HG03558 (cell line): Measurements from ENCODE around the gene PIGBOS1.

Experiments
- ATAC-seq: cut with Tn5 transposase; IDR thresholded peaks from one replicate; pipeline ENCODE4 v1.9.1; 2021; ENCODE audit warnings: moderate number of reproducible peaks; ENCODE audit not compliant: unreplicated experiment; ENCODE audit errors: extremely low read depth

The PIGBOS1 gene, protein sequence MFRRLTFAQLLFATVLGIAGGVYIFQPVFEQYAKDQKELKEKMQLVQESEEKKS

DNA sequence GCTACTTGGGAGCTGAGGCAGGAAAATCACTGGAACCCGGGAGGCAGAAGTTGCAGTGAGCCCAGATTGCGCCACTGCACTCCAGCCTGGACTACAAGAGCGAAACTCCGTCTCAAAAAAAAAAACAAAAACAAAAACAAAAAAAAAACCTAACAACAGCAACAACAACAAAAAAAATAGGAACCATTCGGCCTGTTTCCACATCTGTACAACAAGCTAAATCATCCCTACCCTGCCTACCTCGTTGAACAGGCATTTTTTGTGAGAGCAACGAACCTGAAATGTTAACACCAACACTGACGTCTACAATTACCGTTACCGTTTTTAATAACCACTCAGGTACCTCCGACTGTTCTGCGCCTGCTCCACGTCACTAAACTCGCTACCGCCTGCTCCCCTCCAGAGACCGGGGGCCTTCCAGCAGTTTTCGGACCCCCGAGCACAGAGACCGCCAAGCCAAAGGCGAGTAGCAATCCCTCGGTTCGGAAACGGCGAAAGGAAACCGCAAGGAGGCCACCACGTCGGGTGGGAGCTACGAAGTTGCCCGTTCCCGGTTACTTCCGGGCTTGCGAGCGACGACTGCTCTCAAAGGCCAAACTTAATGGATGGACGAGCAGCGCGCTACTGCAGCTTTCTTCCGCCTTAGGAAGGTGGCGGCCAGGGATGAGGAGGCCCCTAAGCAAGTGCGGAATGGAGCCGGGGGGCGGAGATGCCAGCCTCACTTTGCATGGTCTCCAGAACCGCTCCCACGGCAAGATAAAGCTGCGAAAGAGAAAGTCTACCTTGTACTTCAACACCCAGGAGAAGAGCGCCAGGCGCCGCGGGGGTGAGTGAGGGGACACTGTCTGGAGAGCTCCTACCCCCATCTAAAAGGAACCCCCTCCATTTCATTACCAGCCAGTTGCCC lies at the start of gene PIGBOS1, which contains the start of gene PIGB:
PIGBOS1 (minus strand) TSS at position 536 of the 907 bp plus-strand sequence. CDS start 1,331 bp downstream, outside the sequence.
PIGB (plus strand) TSS at position 635 of the 907 bp plus-strand sequence; CDS start at position 664, 29 bp downstream.
- peak; percentile 77 for ATAC-seq

DNA sequence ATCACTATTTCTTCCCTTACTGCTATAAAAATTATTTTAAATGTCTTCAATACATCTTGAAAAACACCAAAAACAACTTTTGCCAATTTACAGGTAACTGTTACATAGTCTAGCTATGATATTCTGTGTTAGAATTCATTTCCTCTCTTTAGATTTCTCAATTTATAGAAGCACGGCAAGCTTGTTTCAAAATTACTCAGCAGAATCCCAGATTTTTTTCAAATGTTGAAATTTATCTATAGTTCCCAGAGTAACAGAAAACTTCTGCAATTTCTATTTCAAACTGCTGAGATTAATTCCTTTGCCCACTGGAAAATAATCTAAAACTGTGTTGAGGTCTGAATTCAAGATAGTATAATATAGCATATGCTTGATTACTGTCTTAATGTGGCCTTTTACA lies 48.1 kb upstream of the PIGBOS1 start:
- ATAC-seq, result no peak

DNA sequence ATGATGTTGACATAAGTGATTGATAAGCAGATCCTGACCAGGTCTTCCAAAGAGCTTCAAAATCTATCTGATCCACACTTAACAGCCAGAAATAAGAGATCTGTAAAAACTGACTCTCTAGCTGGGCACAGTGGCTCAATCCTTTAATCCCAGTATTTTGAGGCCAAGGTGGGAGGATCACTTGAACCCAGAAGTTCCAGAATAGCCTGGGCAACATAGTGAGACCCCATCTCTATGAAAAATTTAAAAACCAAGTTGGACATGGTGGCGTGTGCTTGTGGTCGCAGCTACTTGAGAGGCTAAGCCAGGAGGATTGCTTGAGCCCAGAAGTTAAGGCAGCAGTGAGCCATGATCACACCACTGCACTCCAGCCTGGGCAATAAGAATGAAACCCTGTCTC lies 43.7 kb upstream of the PIGBOS1 start:
- no peak for ATAC-seq

DNA sequence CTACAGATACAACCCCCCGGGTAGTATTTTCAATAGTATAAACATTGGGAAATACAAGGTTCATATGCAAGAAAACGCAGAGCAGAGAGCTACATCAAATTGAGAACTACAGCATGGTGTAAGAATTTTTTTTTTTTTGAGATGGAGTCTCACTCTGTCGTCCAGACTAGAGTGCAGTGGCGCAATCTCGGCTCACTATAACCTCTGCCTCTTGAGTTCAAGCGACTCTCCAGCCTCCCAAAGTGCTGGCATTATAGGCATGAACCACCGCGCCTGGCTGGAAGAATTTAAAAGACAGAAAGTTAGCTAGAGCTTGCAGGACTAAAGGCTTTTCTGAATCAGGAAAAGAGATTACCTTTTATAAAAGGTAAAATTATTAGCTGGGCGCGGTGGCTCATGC lies 42.1 kb upstream of the PIGBOS1 start:
- no peak for ATAC-seq

DNA sequence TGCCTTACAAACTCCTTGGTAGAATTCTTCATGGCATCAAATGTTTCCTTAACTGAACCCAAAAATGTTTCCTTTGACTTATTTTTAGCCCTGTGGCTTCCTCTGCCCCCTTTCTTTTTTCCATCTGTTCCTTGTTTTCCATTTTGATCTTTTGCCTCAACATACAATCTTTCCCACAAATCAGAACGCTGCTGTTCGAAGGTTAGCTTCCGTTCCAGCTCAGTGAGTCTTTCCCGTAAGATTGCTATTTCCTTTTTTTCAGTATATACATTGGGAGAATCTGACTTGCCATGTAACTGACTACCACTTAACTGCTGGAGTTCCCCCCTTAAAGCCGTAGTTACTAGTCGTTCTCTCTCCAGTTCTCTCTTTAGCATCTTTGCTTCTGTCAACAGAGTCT lies 41.3 kb upstream of the PIGBOS1 start:
- ATAC-seq, result no peak

DNA sequence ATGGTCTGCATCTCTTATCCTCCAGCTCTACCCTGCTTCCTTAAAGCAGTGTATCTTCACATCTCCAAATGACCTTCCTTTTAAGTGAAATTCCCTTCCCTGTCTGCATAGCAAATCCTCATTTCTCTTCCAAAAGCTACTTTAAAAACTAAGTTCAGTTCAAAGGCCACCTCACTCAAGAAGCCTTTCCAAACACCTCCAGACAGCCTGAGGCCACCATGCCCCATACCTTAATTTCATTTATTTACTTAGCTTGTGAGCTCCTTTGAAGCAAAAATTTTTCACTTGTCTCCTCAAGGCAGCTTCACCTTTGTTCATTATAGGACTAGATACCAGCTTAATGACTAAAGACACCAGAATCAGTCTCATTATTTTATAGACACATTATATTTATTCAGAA lies 39.5 kb upstream of the PIGBOS1 start:
- no peak for ATAC-seq

DNA sequence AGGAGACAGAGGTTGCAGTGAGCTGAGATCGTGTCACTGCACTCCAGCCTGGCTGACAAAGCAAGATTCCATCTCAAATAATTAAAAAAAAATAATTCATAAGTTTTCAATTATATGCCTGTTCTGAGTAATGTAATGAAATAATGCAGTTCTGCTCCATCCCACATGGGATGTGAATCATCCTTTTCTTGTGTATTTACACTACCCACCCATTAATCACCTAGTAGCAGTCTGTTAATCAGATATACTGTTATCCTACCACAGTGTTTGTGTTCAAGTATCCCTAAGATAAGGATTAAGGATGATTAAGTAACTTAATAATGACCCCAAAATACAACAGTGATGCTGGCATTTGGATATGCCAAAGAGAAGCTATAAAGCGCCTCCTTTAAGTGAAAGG lies 38.9 kb upstream of the PIGBOS1 start:
- no peak for ATAC-seq

DNA sequence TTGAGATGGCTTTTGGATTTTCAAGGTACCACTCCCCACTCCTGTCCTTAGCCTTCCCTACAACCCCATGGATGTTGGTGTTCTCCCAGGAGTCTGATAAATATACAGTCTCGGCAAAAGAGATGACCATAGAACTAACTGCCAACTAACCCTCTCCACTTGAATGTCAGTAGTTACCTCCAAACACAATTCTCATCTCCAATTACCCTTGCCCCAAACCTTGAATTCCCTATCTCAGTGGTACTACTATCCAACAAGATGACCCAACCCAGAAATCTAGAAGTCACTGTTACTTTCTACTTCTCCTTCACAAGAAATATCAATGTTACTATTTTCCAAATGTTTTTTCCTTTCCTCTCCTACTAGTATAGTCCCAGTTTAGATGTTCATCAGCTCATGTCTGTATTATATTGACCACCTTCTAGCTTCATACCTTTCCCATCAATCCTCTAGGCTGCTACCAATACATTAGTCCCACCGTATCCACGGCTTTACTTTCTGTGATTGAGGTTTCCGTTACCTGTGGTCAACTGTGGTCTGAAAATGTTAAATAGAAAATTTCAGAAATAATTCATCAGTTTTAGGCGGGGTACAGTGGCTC lies 38.2 kb upstream of the PIGBOS1 start:
- ATAC-seq, result no peak

DNA sequence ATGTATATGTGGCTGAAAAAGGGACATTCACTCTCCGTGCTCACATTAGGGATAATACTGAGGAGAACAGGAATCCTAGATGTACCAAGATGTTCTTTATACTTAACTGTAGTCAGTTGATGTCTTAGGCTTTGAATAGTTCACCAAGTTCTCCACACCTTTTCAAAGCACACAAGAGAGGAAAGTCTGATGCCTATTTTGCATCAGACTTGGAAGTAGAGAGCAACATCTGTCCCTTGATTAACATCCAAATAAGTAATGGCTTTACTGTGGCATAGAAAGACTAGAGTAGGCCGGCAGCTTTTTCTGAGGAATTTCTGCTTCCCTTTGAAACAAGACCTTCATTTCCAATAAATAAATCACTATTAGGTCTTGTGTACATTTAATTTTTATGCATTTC lies 34.1 kb upstream of the PIGBOS1 start:
- no peak for ATAC-seq

DNA sequence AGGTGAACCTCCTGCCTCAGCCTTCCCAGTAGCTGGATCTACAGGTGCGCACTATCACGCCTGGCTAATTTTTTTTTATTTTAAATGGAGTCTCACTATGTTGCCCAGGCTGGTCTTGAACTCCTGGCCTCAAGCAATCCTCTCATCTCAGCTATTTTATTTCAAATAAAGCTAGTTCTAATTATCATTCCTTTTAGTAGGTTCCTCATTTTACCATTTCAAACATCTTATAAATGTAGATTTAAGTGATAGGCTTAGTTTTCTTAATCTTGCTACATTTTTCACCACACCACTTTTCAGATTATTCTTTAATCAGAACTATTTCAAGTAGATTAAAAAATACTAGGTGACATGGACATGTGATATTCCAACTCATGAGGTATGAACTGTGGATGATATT lies 30.4 kb upstream of the PIGBOS1 start:
- ATAC-seq, result no peak

DNA sequence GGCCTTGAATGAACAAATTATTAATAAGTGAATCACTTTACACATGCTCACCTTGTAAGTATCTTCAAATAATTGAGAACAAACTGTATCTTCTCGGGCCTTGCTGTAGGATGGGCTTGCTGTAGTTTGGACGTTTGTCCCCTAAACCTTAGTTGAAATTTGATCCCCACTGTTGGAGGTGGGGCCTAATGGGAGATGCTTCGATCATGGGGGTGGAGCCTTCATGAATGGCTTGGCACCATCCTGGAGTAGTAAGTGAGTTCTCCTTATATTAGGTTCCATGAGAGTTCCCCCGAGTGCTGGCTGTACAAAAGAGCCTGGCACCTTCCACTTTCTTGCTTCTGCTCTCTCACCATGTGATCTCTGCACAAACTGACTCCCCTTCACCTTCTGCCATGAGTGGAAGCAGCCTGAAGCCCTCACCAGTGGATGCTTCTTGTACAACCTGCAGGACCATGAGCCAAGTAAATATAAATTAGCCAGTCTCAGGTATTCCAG lies 29.4 kb upstream of the PIGBOS1 start:
- ATAC-seq, result no peak

DNA sequence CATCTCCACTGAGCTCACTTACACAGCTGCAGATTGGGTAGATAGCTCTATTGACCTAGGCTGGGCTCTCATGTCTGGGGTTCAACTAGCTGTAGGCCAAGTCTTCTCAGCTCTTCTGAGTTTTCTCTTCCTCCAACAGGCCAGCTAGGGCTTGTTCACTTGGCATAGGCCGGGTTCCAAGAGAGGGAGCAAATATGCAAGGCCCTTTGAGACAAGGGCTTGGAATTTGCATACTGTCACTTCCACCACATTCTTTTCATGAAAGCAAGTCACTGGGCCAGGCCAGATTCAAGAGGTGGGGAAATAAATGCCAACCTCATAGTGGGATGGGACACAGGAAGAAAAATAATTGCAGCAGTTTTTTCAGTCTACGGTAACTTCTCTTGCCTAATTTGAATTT lies 25.3 kb upstream of the PIGBOS1 start:
- no peak for ATAC-seq

DNA sequence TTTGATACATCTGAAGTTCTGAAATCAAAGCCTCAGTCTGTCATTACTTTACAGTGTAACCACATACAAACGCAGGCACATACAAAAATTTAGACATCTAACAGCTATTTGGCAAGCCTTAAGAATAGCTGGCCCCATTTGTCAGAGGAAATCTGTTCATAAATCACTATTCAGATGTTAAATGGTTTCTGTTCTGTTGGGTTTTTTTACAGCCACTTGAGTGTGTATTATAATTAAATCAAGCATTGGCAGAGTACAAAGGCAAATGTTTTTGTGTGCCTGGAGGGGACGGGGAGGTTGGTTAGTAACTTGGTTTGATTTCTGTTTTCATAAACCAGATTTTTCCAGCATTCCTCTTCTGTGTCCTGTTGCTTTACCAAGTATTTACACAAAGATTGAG lies 24.2 kb upstream of the PIGBOS1 start:
- ATAC-seq, result no peak

DNA sequence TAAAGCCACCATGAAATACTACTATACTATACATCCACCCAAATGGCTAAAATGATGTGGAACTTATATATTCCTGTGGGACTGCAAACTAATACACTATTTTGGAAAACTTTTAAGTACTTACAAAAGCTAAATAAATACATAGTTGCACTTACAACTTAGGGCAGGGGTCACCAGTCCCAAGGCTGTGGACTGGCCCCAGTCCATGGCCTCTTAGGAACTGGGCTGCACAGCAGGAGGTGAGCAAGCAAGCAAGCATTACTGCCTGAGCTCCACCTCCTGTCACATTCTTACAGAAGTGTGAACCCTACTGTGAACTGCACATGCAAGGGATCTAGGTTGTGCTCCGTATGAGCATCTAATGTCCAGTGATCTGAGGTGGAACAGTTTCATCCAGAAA lies 18.2 kb upstream of the PIGBOS1 start:
- no peak for ATAC-seq

DNA sequence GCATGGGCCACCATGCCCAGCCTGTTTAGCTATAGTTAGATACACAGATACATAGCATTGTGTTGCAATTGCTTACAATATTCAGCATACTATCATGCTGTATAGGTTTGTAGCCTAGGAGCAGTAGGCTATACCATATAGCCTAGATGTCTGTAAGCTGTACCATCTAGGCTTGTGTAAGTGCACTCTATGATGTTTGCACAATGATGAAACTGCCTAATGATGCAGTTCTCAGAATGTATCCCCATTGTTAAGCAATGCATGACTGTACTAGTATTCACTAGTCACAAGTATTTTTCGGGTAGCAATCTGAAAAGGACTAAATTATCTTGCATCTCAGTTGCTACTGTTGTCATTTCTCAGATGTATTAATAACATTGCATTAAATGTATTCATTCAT lies 16.1 kb upstream of the PIGBOS1 start:
- ATAC-seq, result no peak

DNA sequence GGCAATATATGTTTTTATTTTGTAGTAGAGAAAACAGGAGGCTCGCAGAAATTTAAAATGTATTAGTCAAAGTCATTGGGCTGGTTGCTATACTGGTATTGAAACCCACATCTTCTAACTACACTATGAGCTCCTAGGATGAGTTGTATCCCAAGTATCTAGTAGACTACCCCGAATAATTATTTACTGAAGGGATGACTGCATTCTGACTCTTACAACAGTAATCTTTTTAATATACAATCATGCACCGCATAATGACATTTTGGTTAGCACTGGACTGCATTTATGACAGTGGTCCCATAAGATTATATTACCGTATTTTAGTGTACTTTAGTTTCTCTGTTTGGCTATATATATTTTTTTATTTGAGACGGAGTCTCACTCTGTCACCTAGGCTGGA lies 15.4 kb upstream of the PIGBOS1 start:
- ATAC-seq, result no peak

DNA sequence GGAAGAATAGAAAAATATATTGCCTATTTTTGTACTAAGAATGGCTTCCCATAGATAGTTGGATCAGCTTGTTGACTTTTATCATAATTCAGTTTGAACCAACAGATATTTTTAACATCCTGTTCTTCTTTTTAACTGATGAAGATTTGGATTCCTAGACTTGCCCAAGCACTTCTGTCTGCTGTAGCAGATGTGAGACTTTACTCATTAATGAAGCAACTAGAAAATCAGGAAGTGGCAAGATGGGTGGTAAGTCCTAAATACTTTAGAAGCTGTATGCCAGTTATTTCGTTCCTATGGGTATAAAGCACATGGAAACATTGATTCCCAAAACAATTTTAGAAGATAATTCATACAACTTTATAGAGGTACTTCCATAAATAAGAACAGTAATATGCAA lies 8.5 kb upstream of the PIGBOS1 start:
- no peak for ATAC-seq

DNA sequence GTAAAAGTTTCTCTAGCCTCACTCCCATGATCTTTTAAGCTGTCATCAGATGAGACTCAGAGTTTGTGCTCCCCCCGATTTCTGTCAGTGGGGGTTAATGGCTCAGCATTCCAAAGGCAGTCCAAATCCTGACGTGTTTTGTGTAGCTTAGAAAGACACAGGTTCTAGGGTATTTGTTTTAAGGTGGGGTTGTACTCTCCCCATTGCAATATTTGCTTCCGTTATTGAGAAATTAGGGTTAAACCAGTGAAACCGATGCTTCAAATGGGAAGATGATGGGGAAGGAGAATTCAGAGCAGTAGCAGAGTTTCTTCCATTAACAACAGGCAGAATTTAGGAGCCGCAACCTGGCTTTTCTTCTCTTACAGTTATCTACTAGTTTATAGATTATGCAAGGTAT lies 3.5 kb upstream of the PIGBOS1 start:
- ATAC-seq, result no peak

DNA sequence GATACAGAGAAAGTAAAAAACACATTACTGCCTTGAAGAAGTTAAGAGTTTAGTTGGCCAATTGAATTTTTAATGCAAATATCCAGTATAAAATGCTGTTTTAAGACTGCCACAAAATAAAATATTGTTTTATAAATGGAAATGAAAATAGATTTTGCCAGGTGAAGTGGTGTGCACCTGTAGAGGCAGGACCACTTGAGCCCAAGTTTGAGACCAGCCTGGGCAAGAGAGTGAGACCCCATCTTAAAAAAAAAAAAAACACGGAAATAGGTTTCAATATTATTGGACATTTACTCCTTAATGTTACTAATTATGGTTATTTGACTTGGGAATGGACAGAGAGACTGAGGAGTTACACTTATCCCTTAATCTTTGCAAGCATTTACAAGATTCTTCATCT lies 2.0 kb upstream of the PIGBOS1 start:
- ATAC-seq, result no peak

DNA sequence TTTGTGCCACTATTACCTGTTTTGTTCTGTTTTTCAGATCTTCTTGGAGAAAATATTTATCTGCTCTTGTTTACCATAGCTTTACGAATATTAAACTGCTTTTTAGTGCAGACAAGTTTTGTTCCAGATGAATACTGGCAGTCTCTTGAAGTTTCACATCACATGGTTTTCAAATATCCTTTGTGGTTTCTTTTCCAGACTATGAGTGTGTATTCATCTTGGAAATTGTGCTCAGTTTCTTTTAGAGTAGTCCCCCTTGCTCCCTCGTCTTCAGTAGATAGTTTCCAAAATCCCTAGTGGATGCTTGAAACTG lies 1.3 kb upstream of the PIGBOS1 start:
- no peak for ATAC-seq

DNA sequence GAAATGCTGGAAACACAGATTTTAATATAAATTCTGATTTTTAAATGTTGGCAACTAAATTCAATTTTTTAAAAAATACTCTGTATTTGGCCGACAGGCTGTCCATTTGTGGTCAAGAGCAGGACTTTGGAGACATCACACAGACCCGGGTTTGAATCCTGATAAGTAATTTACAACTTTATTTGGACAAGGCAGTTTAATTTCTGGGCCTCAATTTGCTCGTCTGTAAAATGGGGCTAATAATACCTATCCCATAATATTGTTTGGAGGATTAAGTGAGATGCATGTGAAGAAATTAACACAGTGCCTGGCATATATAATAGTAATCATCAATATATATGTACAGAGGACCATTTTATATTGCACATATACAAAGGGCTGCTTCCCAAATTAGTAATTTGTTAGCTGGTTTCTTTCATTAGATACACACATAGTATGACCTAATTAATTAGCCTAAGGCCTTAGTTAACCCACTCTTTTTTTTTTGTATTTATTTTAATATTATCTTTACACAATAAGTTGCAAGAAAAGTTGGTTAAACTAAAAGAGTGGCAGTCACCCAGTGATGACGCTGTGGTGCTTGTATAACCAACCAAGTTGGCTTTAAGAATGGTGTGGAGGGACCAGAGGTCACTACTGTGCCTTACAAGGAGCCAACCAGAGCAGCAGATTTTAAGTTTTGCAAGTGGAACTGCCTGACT lies 764 bp upstream of the PIGBOS1 start:
- ATAC-seq, result peak; percentile 29
